ENCODE data around the gene SAA2.

The SAA2 gene
- 0 to 0.19 (median 0.09) reads per million in 3 donors for total RNA-seq

DNA sequence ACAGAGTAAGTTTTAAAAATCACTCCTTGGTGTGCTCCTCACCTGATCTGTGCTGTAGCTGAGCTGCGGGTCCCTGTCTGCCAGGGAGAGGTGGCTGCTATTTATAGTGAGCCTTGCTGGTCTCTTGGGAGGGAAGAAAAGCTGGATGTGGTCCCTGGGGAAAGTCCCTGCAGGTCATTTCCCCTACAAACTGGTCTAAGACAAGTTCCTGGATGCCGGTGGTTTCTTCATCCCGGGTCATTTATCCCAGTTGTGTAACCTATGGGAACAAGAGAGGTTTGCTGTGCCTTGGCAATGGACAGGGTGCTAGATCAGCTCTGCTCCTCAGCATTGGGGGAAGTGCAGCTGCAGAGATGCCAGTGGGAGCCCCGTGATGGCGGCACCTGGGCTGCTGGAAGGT is at the start of gene SAA2:
SAA2 (minus strand) TSS at position 108 of the 400 bp plus-strand sequence. CDS start 657 bp downstream, outside the sequence.
- DNase-seq: no peak
- no peak within 1 kb of the TSS for H3K4me3 ChIP-seq (ENCODE audit: insufficient read depth, low read depth, low read length, poor library complexity, severe bottlenecking)
- no peaks in the 10 kb centered on the region for H3K4me1 ChIP-seq (ENCODE audit: control insufficient read depth, insufficient read depth, low read length, poor library complexity, severe bottlenecking)
- no peak within 1 kb of the TSS for H3K27ac ChIP-seq (ENCODE audit: insufficient read depth, low read length, poor library complexity, severe bottlenecking)
- no peaks in the 10 kb centered on the region for H3K36me3 ChIP-seq (ENCODE audit: control insufficient read depth, insufficient read depth, low read length)
- H3K27me3 ChIP-seq (replicated peaks; ENCODE audit: control insufficient read depth, insufficient read depth, low read length, poor library complexity, severe bottlenecking): no peaks in the 10 kb centered on the region
- H3K9me3 ChIP-seq (ENCODE audit: control insufficient read depth, low read length): no peaks in the 10 kb centered on the region

DNA sequence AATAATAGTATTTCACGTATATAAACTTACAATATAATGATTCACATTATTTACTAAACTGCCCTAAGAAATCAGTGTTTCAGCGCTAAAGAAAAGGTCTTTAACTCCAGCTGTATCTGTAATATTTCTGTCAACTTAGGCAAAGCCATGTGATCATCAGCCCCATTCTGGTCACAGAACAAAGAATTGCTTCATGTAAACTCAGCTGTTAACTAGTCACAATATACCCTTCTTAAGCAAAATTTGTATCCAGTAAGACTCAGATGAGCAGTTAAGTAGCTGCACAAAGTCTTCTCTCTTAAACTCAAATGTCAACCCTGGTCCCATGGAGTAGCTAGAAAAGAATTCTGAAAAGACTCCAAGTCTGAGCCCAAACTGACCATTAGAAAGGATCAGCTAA is 46.8 kb upstream of the SAA2 start:
- peaks cover 52% of the 10 kb centered on the region for H3K36me3 ChIP-seq (ENCODE audit: control insufficient read depth, insufficient read depth, low read length)
- H3K27me3 ChIP-seq (replicated peaks; ENCODE audit: control insufficient read depth, insufficient read depth, low read length, poor library complexity, severe bottlenecking): no peaks in the 10 kb centered on the region
- no peak for DNase-seq
- H3K4me1 ChIP-seq (ENCODE audit: control insufficient read depth, insufficient read depth, low read length, poor library complexity, severe bottlenecking): no peaks in the 10 kb centered on the region
- H3K9me3 ChIP-seq (ENCODE audit: control insufficient read depth, low read length): no peaks in the 10 kb centered on the region
- no peak overlapping the region for H3K4me3 ChIP-seq (ENCODE audit: insufficient read depth, low read depth, low read length, poor library complexity, severe bottlenecking)
- no peak overlapping the region for H3K27ac ChIP-seq (ENCODE audit: insufficient read depth, low read length, poor library complexity, severe bottlenecking)

DNA sequence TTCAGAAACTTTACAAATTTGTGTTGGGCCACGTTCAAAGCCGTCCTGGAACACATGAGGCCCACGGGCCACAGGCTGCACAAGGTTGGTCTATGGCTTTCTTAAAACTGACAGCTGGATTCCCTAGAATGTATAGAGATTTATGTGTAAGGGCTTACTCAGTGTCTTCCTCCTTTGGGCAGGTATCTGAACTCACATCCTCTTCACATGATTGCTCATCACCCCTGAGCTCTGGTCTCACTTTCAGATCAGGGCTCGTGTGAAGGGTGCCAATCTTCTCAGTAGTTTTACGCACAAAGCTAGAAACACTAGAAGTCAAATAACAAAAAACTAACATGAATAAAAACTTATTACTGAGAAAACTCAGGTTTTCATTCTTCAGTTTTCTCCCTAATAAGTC is 46.4 kb upstream of the SAA2 start:
- DNase-seq: no peak
- no peaks in the 10 kb centered on the region for H3K27me3 ChIP-seq (replicated peaks; ENCODE audit: control insufficient read depth, insufficient read depth, low read length, poor library complexity, severe bottlenecking)
- no peaks in the 10 kb centered on the region for H3K4me1 ChIP-seq (ENCODE audit: control insufficient read depth, insufficient read depth, low read length, poor library complexity, severe bottlenecking)
- H3K27ac ChIP-seq (ENCODE audit: insufficient read depth, low read length, poor library complexity, severe bottlenecking): no peak overlapping the region
- H3K4me3 ChIP-seq (ENCODE audit: insufficient read depth, low read depth, low read length, poor library complexity, severe bottlenecking): no peak overlapping the region
- no peaks in the 10 kb centered on the region for H3K9me3 ChIP-seq (ENCODE audit: control insufficient read depth, low read length)
- H3K36me3 ChIP-seq (ENCODE audit: control insufficient read depth, insufficient read depth, low read length): peaks cover 48% of the 10 kb centered on the region

DNA sequence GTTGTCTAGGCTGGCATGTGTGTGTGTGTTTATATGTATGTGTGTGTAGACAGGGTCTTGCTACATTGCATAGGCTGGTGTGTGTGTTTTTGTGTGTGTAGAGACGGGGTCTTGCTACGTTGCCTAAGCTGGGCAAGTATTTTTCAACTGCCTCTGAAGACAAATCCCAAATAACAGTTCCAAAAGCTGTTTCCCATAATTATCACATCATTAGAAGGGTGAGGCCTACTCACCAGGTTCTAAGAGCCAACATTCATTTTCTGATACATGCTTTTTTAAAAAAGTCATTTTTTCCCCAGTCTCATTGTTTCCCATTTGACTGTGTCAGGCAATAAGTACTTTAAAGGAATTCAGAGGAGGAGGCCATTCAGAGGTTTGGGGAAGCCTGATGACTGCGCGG is 40.4 kb upstream of the SAA2 start:
- no peak for DNase-seq
- peaks cover 39% of the 10 kb centered on the region for H3K36me3 ChIP-seq (ENCODE audit: control insufficient read depth, insufficient read depth, low read length)
- no peaks in the 10 kb centered on the region for H3K27me3 ChIP-seq (replicated peaks; ENCODE audit: control insufficient read depth, insufficient read depth, low read length, poor library complexity, severe bottlenecking)
- H3K27ac ChIP-seq (ENCODE audit: insufficient read depth, low read length, poor library complexity, severe bottlenecking): no peak overlapping the region
- H3K4me3 ChIP-seq (ENCODE audit: insufficient read depth, low read depth, low read length, poor library complexity, severe bottlenecking): no peak overlapping the region
- H3K4me1 ChIP-seq (ENCODE audit: control insufficient read depth, insufficient read depth, low read length, poor library complexity, severe bottlenecking): no peaks in the 10 kb centered on the region
- no peaks in the 10 kb centered on the region for H3K9me3 ChIP-seq (ENCODE audit: control insufficient read depth, low read length)

DNA sequence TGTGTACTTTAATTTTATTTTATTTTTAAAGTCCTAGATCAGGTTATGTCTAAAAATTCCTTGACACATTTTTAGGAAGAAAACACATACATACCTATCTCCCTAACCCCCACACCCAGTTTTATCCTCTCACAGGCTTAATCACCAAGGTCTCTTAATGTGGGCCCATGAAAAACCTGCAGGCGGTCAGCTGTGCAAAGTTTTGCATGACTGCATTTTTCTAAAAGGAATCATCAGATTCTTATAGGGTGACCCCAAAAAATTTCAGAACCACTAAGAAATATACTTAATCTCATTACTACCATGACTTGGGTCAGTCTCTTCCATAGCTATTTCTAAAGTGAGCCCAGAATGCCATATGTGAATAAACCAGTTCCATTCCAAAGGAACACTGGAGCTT is 37.4 kb upstream of the SAA2 start:
- Histone ChIP-seq H3K36me3 (ENCODE audit: control insufficient read depth, insufficient read depth, low read length) (peaks cover 36% of the 10 kb centered on the region), H3K4me3 (ENCODE audit: insufficient read depth, low read depth, low read length, poor library complexity, severe bottlenecking) (no peak overlapping the region)

DNA sequence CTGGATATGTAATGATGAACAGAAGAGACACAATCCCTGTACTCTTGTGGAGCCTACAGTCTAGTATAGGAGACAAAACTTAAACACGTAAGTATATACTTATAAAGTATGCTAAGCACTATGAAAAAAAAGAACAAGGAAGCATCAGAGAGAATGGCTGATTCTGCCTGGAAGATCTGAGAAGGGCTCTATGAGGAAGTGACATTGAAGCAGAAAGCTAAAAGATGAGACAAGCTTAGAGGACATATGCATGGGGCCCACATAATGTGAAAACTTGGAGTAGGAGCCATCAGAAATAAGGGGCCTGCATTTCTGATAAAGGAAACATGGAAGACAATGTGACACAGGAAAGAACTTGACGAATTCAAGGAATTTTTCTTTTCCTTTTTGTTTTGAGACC is 34.2 kb upstream of the SAA2 start:
- no peaks in the 10 kb centered on the region for H3K4me1 ChIP-seq (ENCODE audit: control insufficient read depth, insufficient read depth, low read length, poor library complexity, severe bottlenecking)
- no peak for DNase-seq
- H3K27me3 ChIP-seq (replicated peaks; ENCODE audit: control insufficient read depth, insufficient read depth, low read length, poor library complexity, severe bottlenecking): no peaks in the 10 kb centered on the region
- H3K27ac ChIP-seq (ENCODE audit: insufficient read depth, low read length, poor library complexity, severe bottlenecking): no peak overlapping the region
- peaks cover 32% of the 10 kb centered on the region for H3K36me3 ChIP-seq (ENCODE audit: control insufficient read depth, insufficient read depth, low read length)
- no peaks in the 10 kb centered on the region for H3K9me3 ChIP-seq (ENCODE audit: control insufficient read depth, low read length)
- no peak overlapping the region for H3K4me3 ChIP-seq (ENCODE audit: insufficient read depth, low read depth, low read length, poor library complexity, severe bottlenecking)

More for the DNA sequence above, 37.4 kb upstream of the SAA2 start:
- no peaks in the 10 kb centered on the region for H3K9me3 ChIP-seq (ENCODE audit: control insufficient read depth, low read length)
- no peak for DNase-seq
- H3K27ac ChIP-seq (ENCODE audit: insufficient read depth, low read length, poor library complexity, severe bottlenecking): no peak overlapping the region
- H3K4me1 ChIP-seq (ENCODE audit: control insufficient read depth, insufficient read depth, low read length, poor library complexity, severe bottlenecking): no peaks in the 10 kb centered on the region
- no peaks in the 10 kb centered on the region for H3K27me3 ChIP-seq (replicated peaks; ENCODE audit: control insufficient read depth, insufficient read depth, low read length, poor library complexity, severe bottlenecking)

DNA sequence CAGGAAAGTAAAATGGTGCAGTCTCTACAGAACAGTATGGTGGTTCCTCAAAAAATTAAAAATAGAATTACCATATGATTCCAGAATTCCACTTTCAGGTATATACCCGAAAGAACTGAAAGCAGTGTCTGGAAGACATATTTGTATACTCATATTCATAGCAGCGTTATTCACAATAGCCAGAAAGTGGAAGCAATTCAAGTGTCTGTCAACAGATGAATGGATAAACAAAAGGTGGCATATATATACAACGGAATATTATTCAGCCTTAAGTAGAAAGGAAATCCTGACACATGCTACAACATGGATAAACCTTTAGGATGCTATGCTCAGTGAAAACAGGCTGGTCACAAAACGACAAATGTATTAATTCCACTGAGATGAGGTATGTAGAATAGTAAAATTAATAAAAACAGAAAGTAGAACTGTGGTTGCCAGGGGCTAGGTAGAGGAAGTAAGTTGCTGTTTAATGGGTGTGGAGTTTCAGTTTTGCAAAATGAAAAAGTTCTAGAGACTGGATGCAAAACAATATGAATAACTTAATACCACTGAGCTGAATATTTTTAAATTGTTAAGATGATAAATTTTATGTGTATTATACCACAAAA is 32.1 kb upstream of the SAA2 start:
- Histone ChIP-seq H3K4me3 (ENCODE audit: insufficient read depth, low read depth, low read length, poor library complexity, severe bottlenecking) (no peak overlapping the region), H3K27ac (ENCODE audit: insufficient read depth, low read length, poor library complexity, severe bottlenecking) (no peak overlapping the region), H3K4me1 (ENCODE audit: control insufficient read depth, insufficient read depth, low read length, poor library complexity, severe bottlenecking) (no peaks in the 10 kb centered on the region), H3K9me3 (ENCODE audit: control insufficient read depth, low read length) (no peaks in the 10 kb centered on the region), H3K36me3 (ENCODE audit: control insufficient read depth, insufficient read depth, low read length) (peaks cover 16% of the 10 kb centered on the region), H3K27me3 (replicated peaks; ENCODE audit: control insufficient read depth, insufficient read depth, low read length, poor library complexity, severe bottlenecking) (no peaks in the 10 kb centered on the region)
- no peak for DNase-seq

DNA sequence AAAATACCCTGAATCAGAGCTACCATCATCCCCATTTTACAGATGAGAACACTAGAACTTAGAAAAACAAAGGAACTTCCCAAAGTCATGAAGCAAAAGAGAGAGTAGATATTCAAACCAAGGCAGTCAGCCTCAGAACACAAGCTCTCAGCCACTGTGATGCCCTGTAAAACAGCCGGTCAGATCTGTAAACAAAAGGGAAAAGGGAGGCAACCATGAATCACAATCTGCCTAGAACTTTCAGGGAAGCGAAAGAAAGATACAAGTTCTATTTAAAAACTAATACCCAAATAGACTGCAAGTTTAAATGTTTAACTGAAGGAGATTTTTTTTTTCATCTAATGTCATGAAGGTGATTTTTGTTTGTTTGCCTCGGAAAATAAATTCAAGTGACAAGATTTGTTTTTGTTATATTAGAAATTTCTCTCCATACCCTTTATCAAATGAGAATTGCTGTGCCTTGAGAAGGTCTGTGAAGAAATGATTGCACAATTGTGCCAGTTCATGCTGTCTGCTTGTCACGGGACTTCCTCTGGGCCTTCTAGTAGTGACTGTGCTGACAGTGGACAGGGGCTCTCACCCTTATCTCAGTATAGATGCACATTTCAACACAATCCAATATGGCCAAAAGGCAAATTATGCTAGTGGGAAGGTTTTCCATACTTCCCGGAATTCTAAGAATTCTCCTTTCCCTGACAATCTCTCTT is 29.2 kb upstream of the SAA2 start:
- Histone ChIP-seq H3K36me3 (ENCODE audit: control insufficient read depth, insufficient read depth, low read length) (peaks cover 7% of the 10 kb centered on the region), H3K4me1 (ENCODE audit: control insufficient read depth, insufficient read depth, low read length, poor library complexity, severe bottlenecking) (no peaks in the 10 kb centered on the region), H3K4me3 (ENCODE audit: insufficient read depth, low read depth, low read length, poor library complexity, severe bottlenecking) (no peak overlapping the region), H3K27ac (ENCODE audit: insufficient read depth, low read length, poor library complexity, severe bottlenecking) (no peak overlapping the region), H3K9me3 (ENCODE audit: control insufficient read depth, low read length) (no peaks in the 10 kb centered on the region), H3K27me3 (replicated peaks; ENCODE audit: control insufficient read depth, insufficient read depth, low read length, poor library complexity, severe bottlenecking) (no peaks in the 10 kb centered on the region)
- DNase-seq: no peak

DNA sequence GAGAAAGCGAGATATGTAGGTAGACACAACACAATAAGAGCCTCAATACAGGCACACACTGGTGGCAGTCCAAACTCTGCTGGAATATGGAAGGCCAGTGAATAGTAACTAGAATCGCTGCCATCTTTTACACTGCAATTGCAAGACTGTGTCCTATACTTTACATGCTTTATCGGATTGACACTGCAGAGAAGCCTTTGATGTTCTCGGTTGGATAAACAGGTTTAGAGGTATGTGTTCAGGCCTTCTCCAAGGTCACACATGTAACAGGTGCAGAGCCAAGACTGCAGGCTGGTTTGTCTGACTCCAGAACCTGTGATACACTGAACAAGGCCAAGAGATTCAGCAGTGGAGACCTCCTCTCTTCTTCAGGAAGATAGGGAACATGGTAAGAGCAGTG is 22.7 kb upstream of the SAA2 start:
- Histone ChIP-seq H3K36me3 (ENCODE audit: control insufficient read depth, insufficient read depth, low read length) (no peaks in the 10 kb centered on the region), H3K27ac (ENCODE audit: insufficient read depth, low read length, poor library complexity, severe bottlenecking) (no peak overlapping the region), H3K9me3 (ENCODE audit: control insufficient read depth, low read length) (no peaks in the 10 kb centered on the region), H3K4me3 (ENCODE audit: insufficient read depth, low read depth, low read length, poor library complexity, severe bottlenecking) (no peak overlapping the region), H3K4me1 (ENCODE audit: control insufficient read depth, insufficient read depth, low read length, poor library complexity, severe bottlenecking) (no peaks in the 10 kb centered on the region), H3K27me3 (replicated peaks; ENCODE audit: control insufficient read depth, insufficient read depth, low read length, poor library complexity, severe bottlenecking) (no peaks in the 10 kb centered on the region)
- DNase-seq: no peak

DNA sequence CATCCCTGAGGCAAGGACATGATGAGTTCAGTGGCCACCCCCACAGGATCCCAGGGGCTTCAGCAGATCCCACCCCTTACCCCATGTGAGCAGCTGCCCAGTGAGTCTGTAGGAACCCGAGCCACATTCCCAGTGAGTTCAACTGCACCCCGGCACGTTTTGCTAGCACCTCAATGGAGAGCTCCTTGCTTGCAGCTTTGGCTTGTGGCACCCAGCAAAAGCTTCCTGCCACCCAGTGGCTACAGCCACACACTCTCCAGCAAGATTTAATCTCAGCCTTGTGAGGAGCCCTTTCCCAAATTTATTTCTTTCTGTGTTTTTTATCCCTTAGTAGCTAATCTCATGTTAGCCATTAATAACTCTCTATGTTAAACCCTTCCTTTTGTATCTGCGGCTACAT is 21.6 kb upstream of the SAA2 start:
- H3K36me3 ChIP-seq (ENCODE audit: control insufficient read depth, insufficient read depth, low read length): no peaks in the 10 kb centered on the region
- no peaks in the 10 kb centered on the region for H3K9me3 ChIP-seq (ENCODE audit: control insufficient read depth, low read length)
- no peak overlapping the region for H3K4me3 ChIP-seq (ENCODE audit: insufficient read depth, low read depth, low read length, poor library complexity, severe bottlenecking)
- no peaks in the 10 kb centered on the region for H3K27me3 ChIP-seq (replicated peaks; ENCODE audit: control insufficient read depth, insufficient read depth, low read length, poor library complexity, severe bottlenecking)
- no peaks in the 10 kb centered on the region for H3K4me1 ChIP-seq (ENCODE audit: control insufficient read depth, insufficient read depth, low read length, poor library complexity, severe bottlenecking)
- H3K27ac ChIP-seq (ENCODE audit: insufficient read depth, low read length, poor library complexity, severe bottlenecking): no peak overlapping the region
- DNase-seq: no peak
